ENCODE measurements around the gene EEFSEC.

EEFSEC gene

GRCh38 chr3:128383316-128384235, 230.3 kb downstream of the EEFSEC start:
- TF ChIP-seq, protein P1, sequence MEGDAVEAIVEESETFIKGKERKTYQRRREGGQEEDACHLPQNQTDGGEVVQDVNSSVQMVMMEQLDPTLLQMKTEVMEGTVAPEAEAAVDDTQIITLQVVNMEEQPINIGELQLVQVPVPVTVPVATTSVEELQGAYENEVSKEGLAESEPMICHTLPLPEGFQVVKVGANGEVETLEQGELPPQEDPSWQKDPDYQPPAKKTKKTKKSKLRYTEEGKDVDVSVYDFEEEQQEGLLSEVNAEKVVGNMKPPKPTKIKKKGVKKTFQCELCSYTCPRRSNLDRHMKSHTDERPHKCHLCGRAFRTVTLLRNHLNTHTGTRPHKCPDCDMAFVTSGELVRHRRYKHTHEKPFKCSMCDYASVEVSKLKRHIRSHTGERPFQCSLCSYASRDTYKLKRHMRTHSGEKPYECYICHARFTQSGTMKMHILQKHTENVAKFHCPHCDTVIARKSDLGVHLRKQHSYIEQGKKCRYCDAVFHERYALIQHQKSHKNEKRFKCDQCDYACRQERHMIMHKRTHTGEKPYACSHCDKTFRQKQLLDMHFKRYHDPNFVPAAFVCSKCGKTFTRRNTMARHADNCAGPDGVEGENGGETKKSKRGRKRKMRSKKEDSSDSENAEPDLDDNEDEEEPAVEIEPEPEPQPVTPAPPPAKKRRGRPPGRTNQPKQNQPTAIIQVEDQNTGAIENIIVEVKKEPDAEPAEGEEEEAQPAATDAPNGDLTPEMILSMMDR (conservative IDR thresholded peaks at IDR 0.05; ENCODE audit: low read depth, low read length): no peak
- DNase-seq (ENCODE audit: low read depth): no peak
- no peak overlapping the region for H3K4me3 ChIP-seq (ENCODE audit: low read length)

GRCh38 chr3:128385080-128385832, 232.0 kb downstream of the EEFSEC start:
- H3K4me3 ChIP-seq (ENCODE audit: low read length): no peak overlapping the region
- TF ChIP-seq, protein P1 (conservative IDR thresholded peaks at IDR 0.05; ENCODE audit: low read depth, low read length): no peak
- no peak for DNase-seq (ENCODE audit: low read depth)

DNA sequence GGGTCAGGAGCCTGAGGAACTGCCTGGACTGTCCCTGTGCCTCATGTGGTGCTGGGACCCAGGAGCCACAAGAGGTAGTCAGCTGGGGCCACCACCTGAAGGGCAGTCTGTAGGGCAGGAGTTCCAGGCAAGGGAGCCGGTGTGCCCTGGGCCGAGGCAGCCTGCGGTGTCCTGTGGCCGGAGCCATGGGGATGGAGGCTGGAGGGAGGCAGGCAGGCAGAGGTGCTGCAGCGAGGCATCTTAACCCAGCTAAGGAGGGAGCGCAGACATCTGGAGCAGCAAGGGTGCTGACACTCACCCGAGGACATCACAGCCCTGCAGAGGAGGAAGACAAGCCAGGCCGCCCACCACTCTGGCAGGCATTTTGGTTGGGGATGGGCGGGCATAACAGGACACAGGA, 235.7 kb downstream of the EEFSEC start:
- no peak overlapping the region for H3K4me3 ChIP-seq (ENCODE audit: low read length)
- TF ChIP-seq, protein P1 (conservative IDR thresholded peaks at IDR 0.05; ENCODE audit: low read depth, low read length): no peak
- DNase-seq (ENCODE audit: low read depth): no peak

DNA sequence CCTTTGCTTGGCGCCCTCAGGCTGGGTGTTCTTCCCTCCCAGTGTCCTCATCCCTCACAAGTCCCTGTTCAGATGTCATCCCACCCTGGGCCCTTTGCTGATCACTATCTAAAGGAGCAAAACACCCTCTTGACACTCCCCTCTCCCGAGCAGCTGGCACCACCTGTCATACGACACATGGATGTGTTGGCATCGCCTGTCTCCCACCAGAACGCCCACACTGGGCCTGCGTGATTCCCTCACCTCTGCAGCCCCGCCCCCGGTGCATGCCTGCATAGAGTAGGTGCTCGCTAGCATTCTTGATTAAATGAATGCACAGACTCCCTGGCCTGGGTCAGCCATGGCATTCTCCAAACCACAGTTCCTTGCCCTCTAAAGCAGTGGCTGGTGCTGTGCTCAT, 237.6 kb downstream of the EEFSEC start:
- no peak for DNase-seq (ENCODE audit: low read depth)
- TF ChIP-seq, protein P1 (conservative IDR thresholded peaks at IDR 0.05; ENCODE audit: low read depth, low read length): no peak
- H3K4me3 ChIP-seq (ENCODE audit: low read length): no peak overlapping the region

GRCh38 chr3:128392021-128392420, 238.7 kb downstream of the EEFSEC start:
- H3K4me3 ChIP-seq (ENCODE audit: low read length): no peak overlapping the region
- TF ChIP-seq, protein P1 (conservative IDR thresholded peaks at IDR 0.05; ENCODE audit: low read depth, low read length): no peak
- DNase-seq (ENCODE audit: low read depth): no peak

GRCh38 chr3:128392818-128393544, 239.7 kb downstream of the EEFSEC start:
- DNase-seq (ENCODE audit: low read depth): no peak
- H3K4me3 ChIP-seq (ENCODE audit: low read length): no peak overlapping the region
- TF ChIP-seq, protein P1 (conservative IDR thresholded peaks at IDR 0.05; ENCODE audit: low read depth, low read length): no peak

All from retinal pigment epithelial cell (primary cell).